Measurements from ENCODE around the gene CYP4V2.

Gene CYP4V2

GRCh38 chr4:186204103-186204559 lies 12.8 kb downstream of the CYP4V2 start:
- POLR2A ChIA-PET = interaction anchor here (0.8 to 4.4 kb wide), 7 partner anchors 10 to 869 kb away, joined by 3 to 35 read pairs (median 4); partner anchors contain the start of genes CYP4V2 and F11
- DNase-seq (ENCODE audit: extremely low spot score) = peak; percentile 53
- TF ChIP-seq TARDBP (IDR thresholded peaks at IDR 0.05) (peak; percentile 63; the same call in 1 of the 2 replicates), LEF1 (IDR thresholded peaks at IDR 0.05; ENCODE audit: borderline replicate concordance) (no peak)
- CTCF ChIA-PET = interaction anchor here (0.6 to 1.0 kb wide), 4 partner anchors 10 to 48 kb away, joined by 3 to 4 read pairs (median 3); no protein-coding TSS in a partner anchor

- POLR2A ChIA-PET = interaction anchor here (1.0 to 4.4 kb wide), 4 partner anchors 10 to 62 kb away, joined by 3 to 35 read pairs (median 4); partner anchors contain the start of genes CYP4V2 and F11
- DNase-seq (ENCODE audit: extremely low spot score) = no peak
- CTCF ChIA-PET = no interaction called here
- TF ChIP-seq FOXK2 (IDR thresholded peaks at IDR 0.05) (no peak), L3MBTL2 (conservative IDR thresholded peaks at IDR 0.05) (0 out of 2 replicates have a peak, but pooled peaks have one; percentile 14)
Measured at GRCh38 chr4:186204686-186205085, 13.3 kb downstream of the CYP4V2 start.

DNA sequence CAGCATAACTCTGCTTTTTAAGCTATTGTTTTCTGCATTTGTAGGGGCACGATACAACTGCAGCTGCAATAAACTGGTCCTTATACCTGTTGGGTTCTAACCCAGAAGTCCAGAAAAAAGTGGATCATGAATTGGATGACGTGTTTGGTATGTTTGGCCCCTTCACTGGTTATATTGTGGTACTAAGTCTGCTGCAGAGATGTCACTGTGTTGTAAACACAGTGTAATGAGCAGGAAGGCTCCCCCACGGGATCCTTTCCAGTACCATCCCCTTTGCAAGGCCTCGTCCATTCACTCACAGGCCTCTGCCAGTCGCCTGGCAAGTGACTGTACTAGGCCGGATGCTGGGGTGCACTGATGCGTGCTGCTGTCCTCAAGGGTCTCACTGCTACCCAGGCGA lies 13.8 kb downstream of the CYP4V2 start:
- CTCF ChIA-PET = no interaction called here
- POLR2A ChIA-PET = interaction anchor here (1.6 to 4.4 kb wide), 2 partner anchors 11 to 13 kb away, joined by 4 to 35 read pairs; partner anchors contain the start of gene CYP4V2
- DNase-seq (ENCODE audit: extremely low spot score) = no peak
- no peak for TF ChIP-seq NFRKB (IDR thresholded peaks at IDR 0.05)
- TF ChIP-seq L3MBTL2 (conservative IDR thresholded peaks at IDR 0.05) = no peak
- TF ChIP-seq CTBP1 (IDR thresholded peaks at IDR 0.05; ENCODE audit: borderline replicate concordance) = no peak
- TF ChIP-seq TARDBP (IDR thresholded peaks at IDR 0.05) = no peak
- TF ChIP-seq LEF1 (IDR thresholded peaks at IDR 0.05; ENCODE audit: borderline replicate concordance) = no peak
- no peak for TF ChIP-seq SP1 (IDR thresholded peaks at IDR 0.05)
- no peak for TF ChIP-seq FOXM1 (IDR thresholded peaks at IDR 0.05; ENCODE audit: borderline replicate concordance)
- TF ChIP-seq SUZ12 (IDR thresholded peaks at IDR 0.05) = no peak

GRCh38 chr4:186216465-186217024 lies 25.2 kb downstream of the CYP4V2 start:
- TF ChIP-seq, protein P1, sequence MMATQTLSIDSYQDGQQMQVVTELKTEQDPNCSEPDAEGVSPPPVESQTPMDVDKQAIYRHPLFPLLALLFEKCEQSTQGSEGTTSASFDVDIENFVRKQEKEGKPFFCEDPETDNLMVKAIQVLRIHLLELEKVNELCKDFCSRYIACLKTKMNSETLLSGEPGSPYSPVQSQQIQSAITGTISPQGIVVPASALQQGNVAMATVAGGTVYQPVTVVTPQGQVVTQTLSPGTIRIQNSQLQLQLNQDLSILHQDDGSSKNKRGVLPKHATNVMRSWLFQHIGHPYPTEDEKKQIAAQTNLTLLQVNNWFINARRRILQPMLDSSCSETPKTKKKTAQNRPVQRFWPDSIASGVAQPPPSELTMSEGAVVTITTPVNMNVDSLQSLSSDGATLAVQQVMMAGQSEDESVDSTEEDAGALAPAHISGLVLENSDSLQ (IDR thresholded peaks at IDR 0.05) = peak; percentile 17
- TF ChIP-seq FOXM1 (IDR thresholded peaks at IDR 0.05; ENCODE audit: borderline replicate concordance) = no peak
- ChIA-PET CTCF (interaction anchor here (0.9 to 1.4 kb wide), 2 partner anchors 10 to 13 kb away, joined by 3 to 4 read pairs; no protein-coding TSS in a partner anchor), POLR2A (no interaction called here)
- no peak for DNase-seq (ENCODE audit: extremely low spot score)

- ChIA-PET CTCF (interaction anchor here (0.6 to 1.5 kb wide), 2 partner anchors 11 to 80 kb away, joined by 3 read pairs; no protein-coding TSS in a partner anchor), POLR2A (no interaction called here)
- DNase-seq (ENCODE audit: extremely low spot score) = no peak
- TF ChIP-seq ELF4 (IDR thresholded peaks at IDR 0.05) (no peak), NFRKB (IDR thresholded peaks at IDR 0.05) (no peak), LEF1 (IDR thresholded peaks at IDR 0.05; ENCODE audit: borderline replicate concordance) (no peak), L3MBTL2 (conservative IDR thresholded peaks at IDR 0.05) (no peak), BHLHE40 (IDR thresholded peaks at IDR 0.05; ENCODE audit: borderline replicate concordance) (no peak), ZNF384 (IDR thresholded peaks at IDR 0.05) (no peak), FOXA1 (IDR thresholded peaks at IDR 0.05) (no peak), FOXM1 (IDR thresholded peaks at IDR 0.05; ENCODE audit: borderline replicate concordance) (no peak), ARNT (IDR thresholded peaks at IDR 0.05) (no peak), SP1 (IDR thresholded peaks at IDR 0.05) (no peak), TARDBP (IDR thresholded peaks at IDR 0.05) (no peak), HDGF (IDR thresholded peaks at IDR 0.05; ENCODE audit: borderline replicate concordance) (no peak), SUZ12 (IDR thresholded peaks at IDR 0.05) (no peak), CTBP1 (IDR thresholded peaks at IDR 0.05; ENCODE audit: borderline replicate concordance) (no peak), FOXK2 (IDR thresholded peaks at IDR 0.05) (no peak)
- TF ChIP-seq, protein P1 (IDR thresholded peaks at IDR 0.05) = no peak
Measured at GRCh38 chr4:186217733-186218293, 26.4 kb downstream of the CYP4V2 start.

- POLR2A ChIA-PET = no interaction called here
- CTCF ChIA-PET = no interaction called here
- TF ChIP-seq TARDBP (IDR thresholded peaks at IDR 0.05) = no peak
- TF ChIP-seq, protein P1 (IDR thresholded peaks at IDR 0.05) = no peak
- TF ChIP-seq HDGF (IDR thresholded peaks at IDR 0.05; ENCODE audit: borderline replicate concordance) = no peak
- no peak for TF ChIP-seq ARNT (IDR thresholded peaks at IDR 0.05)
- DNase-seq (ENCODE audit: extremely low spot score) = no peak
Measured at GRCh38 chr4:186221624-186222023, 30.3 kb downstream of the CYP4V2 start.

GRCh38 chr4:186225848-186226247 lies 34.5 kb downstream of the CYP4V2 start:
- no peak for DNase-seq (ENCODE audit: extremely low spot score)
- CTCF ChIA-PET = no interaction called here
- no peak for TF ChIP-seq SUZ12 (IDR thresholded peaks at IDR 0.05)
- TF ChIP-seq FOXM1 (IDR thresholded peaks at IDR 0.05; ENCODE audit: borderline replicate concordance) = no peak
- TF ChIP-seq SP1 (IDR thresholded peaks at IDR 0.05) = no peak
- no peak for TF ChIP-seq HDGF (IDR thresholded peaks at IDR 0.05; ENCODE audit: borderline replicate concordance)
- TF ChIP-seq LEF1 (IDR thresholded peaks at IDR 0.05; ENCODE audit: borderline replicate concordance) = no peak
- no peak for TF ChIP-seq CTBP1 (IDR thresholded peaks at IDR 0.05; ENCODE audit: borderline replicate concordance)
- TF ChIP-seq FOXA1 (IDR thresholded peaks at IDR 0.05) = no peak
- TF ChIP-seq, protein P1 (IDR thresholded peaks at IDR 0.05) = no peak
- TF ChIP-seq NFRKB (IDR thresholded peaks at IDR 0.05) = no peak
- no peak for TF ChIP-seq FOXK2 (IDR thresholded peaks at IDR 0.05)
- no peak for TF ChIP-seq ZNF384 (IDR thresholded peaks at IDR 0.05)
- TF ChIP-seq BHLHE40 (IDR thresholded peaks at IDR 0.05; ENCODE audit: borderline replicate concordance) = no peak
- TF ChIP-seq TARDBP (IDR thresholded peaks at IDR 0.05) = no peak
- no peak for TF ChIP-seq L3MBTL2 (conservative IDR thresholded peaks at IDR 0.05)
- no peak for TF ChIP-seq ELF4 (IDR thresholded peaks at IDR 0.05)
- TF ChIP-seq ARNT (IDR thresholded peaks at IDR 0.05) = no peak
- POLR2A ChIA-PET = no interaction called here

All from HEK293T (cell line).